ENCODE measurements around the gene ZNF184. TPM values are rescaled to one million over a fixed set of nuclear protein-coding genes. Genes with fewer than 3 reads are reported as not detected.

ZNF184 gene
- total RNA-seq, 1 experiment from 2014 or later: 10.2 TPM

DNA sequence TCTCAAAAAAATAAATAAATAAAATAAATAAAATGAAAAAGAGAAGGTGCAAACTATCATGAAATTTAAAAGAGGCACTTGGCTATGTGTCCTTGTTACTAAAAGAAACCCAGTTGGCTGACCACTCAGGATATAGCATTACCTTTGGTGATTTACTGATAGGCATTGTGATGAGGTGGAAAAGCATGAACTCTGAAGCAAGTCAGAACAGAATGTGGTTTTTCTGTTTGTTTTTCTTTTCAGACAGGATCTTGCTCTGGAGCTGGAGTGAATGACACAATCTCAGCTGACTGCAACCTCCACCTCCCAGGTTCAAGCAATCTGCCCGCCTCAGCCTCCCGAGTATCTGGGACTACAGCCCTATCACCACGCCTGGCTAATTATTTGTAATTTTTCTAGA, 31.9 kb downstream of the ZNF184 start:
- 0 out of 2 replicates have a peak, but pooled peaks cover 5% of the 10 kb centered on the region for H3K9me3 ChIP-seq (ENCODE audit: low read length)
- TF ChIP-seq, protein P1, sequence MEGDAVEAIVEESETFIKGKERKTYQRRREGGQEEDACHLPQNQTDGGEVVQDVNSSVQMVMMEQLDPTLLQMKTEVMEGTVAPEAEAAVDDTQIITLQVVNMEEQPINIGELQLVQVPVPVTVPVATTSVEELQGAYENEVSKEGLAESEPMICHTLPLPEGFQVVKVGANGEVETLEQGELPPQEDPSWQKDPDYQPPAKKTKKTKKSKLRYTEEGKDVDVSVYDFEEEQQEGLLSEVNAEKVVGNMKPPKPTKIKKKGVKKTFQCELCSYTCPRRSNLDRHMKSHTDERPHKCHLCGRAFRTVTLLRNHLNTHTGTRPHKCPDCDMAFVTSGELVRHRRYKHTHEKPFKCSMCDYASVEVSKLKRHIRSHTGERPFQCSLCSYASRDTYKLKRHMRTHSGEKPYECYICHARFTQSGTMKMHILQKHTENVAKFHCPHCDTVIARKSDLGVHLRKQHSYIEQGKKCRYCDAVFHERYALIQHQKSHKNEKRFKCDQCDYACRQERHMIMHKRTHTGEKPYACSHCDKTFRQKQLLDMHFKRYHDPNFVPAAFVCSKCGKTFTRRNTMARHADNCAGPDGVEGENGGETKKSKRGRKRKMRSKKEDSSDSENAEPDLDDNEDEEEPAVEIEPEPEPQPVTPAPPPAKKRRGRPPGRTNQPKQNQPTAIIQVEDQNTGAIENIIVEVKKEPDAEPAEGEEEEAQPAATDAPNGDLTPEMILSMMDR (conservative IDR thresholded peaks at IDR 0.05; ENCODE audit: low read depth, low read length): no peak
- no peak for TF ChIP-seq EZH2 (IDR thresholded peaks at IDR 0.05; ENCODE audit: low read length, unreplicated experiment)
- TF ChIP-seq EZH2phosphoT487 (IDR thresholded peaks at IDR 0.05; ENCODE audit: borderline replicate concordance, low read length): no peak
- BruUV-seq (replicated peaks): no TSS peak
- ATAC-seq (no peak), DNase-seq (no peak)
- H3K4me2 ChIP-seq (ENCODE audit: low read length): no peak overlapping the region
- H3K79me2 ChIP-seq (ENCODE audit: low read length): no peaks in the 10 kb centered on the region
- H3K9me2 ChIP-seq (replicated peaks; ENCODE audit: low read length): no peaks in the 10 kb centered on the region
- H3K4me3 ChIP-seq (ENCODE audit: low read length): no peak overlapping the region
- H3K4me1 ChIP-seq (ENCODE audit: insufficient read depth, low read length): no peaks in the 10 kb centered on the region
- H2AFZ ChIP-seq (ENCODE audit: low read length): no peak overlapping the region
- no peak overlapping the region for H3K9ac ChIP-seq (ENCODE audit: low read length)
- no peak overlapping the region for H3K27ac ChIP-seq (ENCODE audit: low read length)
- no peaks in the 10 kb centered on the region for H3K27me3 ChIP-seq (ENCODE audit: low read length)
- H4K20me1 ChIP-seq (ENCODE audit: low read length): no peaks in the 10 kb centered on the region
- POLR2A ChIA-PET (ENCODE audit: unreplicated experiment): no interaction called here
- intact Hi-C loops (cut with micrococcal nuclease): no loop called here
- H3F3A ChIP-seq (ENCODE audit: low read length, unreplicated experiment): no peaks in the 10 kb centered on the region
- peaks cover 2% of the 10 kb centered on the region; the same call in 1 of the 2 replicates for H3K36me3 ChIP-seq (ENCODE audit: low read depth, low read length)
- CTCF ChIA-PET: no interaction called here

DNA sequence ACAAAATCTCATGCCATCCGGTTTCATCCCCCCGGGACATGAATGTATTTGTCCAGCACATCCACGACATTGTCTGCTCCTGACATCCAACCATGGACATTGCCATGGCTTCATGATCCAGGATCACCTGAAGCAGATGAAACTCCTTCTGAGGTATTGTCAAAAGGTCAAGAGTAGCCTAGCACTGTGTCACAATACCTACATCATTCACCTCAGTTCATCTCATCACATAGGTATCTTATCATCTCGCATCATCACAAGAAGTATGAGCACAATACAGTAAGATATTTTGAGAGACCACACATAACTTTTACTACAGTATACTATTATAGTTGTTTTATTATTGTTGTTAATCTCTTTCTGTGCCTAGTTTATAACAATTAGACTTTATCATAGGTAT, 33.5 kb downstream of the ZNF184 start:
- Histone ChIP-seq H2AFZ (ENCODE audit: low read length) (no peak overlapping the region), H3K79me2 (ENCODE audit: low read length) (no peaks in the 10 kb centered on the region), H3K9me2 (replicated peaks; ENCODE audit: low read length) (no peaks in the 10 kb centered on the region), H3K4me2 (ENCODE audit: low read length) (no peak overlapping the region), H3K9ac (ENCODE audit: low read length) (no peak overlapping the region), H3K4me3 (ENCODE audit: low read length) (no peak overlapping the region), H3K4me1 (ENCODE audit: insufficient read depth, low read length) (no peaks in the 10 kb centered on the region), H3K9me3 (ENCODE audit: low read length) (0 out of 2 replicates have a peak, but pooled peaks cover under 1% of the 10 kb centered on the region), H4K20me1 (ENCODE audit: low read length) (no peaks in the 10 kb centered on the region), H3K27ac (ENCODE audit: low read length) (no peak overlapping the region), H3K36me3 (ENCODE audit: low read depth, low read length) (no peaks in the 10 kb centered on the region; the same call in 1 of the 2 replicates), H3K27me3 (ENCODE audit: low read length) (no peaks in the 10 kb centered on the region), H3F3A (ENCODE audit: low read length, unreplicated experiment) (no peaks in the 10 kb centered on the region)
- DNase-seq (no peak), ATAC-seq (no peak)
- intact Hi-C loops (cut with micrococcal nuclease): no loop called here
- ChIA-PET CTCF (no interaction called here), POLR2A (ENCODE audit: unreplicated experiment) (no interaction called here)
- BruUV-seq (replicated peaks): no TSS peak
- TF ChIP-seq EZH2 (IDR thresholded peaks at IDR 0.05; ENCODE audit: low read length, unreplicated experiment) (no peak), EZH2phosphoT487 (IDR thresholded peaks at IDR 0.05; ENCODE audit: borderline replicate concordance, low read length) (no peak)
- TF ChIP-seq, protein P1 (conservative IDR thresholded peaks at IDR 0.05; ENCODE audit: low read depth, low read length): no peak

DNA sequence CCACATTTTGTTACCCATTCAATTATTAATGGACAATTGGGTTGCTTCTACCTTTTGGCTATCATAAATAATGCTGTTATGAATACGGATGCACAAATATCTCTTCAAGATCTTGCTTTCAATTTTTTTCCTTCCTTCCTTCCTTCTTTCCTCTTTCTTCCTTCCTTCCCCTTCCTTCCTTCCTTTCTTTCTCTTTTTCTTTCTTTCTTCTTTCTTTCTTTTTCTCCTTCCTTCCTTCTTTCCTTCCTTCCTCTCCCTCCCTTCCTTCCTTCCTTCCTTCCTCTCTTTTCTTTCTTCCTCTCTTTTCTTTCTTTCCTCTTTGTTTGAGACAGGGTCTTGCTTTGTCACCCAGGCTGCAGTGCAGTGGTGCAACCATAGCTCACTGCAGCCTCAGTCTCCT, 39.2 kb downstream of the ZNF184 start:
- no peaks in the 10 kb centered on the region for H4K20me1 ChIP-seq (ENCODE audit: low read length)
- no peaks in the 10 kb centered on the region for H3K9me3 ChIP-seq (ENCODE audit: low read length)
- no peaks in the 10 kb centered on the region for H3K9me2 ChIP-seq (replicated peaks; ENCODE audit: low read length)
- H3K79me2 ChIP-seq (ENCODE audit: low read length): no peaks in the 10 kb centered on the region
- no peak overlapping the region for H2AFZ ChIP-seq (ENCODE audit: low read length)
- DNase-seq (no peak), ATAC-seq (no peak)
- intact Hi-C loops (cut with micrococcal nuclease): no loop called here
- no peak overlapping the region for H3K27ac ChIP-seq (ENCODE audit: low read length)
- BruUV-seq (replicated peaks): no TSS peak
- H3K36me3 ChIP-seq (ENCODE audit: low read depth, low read length): no peaks in the 10 kb centered on the region
- no peaks in the 10 kb centered on the region for H3K27me3 ChIP-seq (ENCODE audit: low read length)
- CTCF ChIA-PET: no interaction called here
- H3K4me2 ChIP-seq (ENCODE audit: low read length): no peak overlapping the region
- H3K9ac ChIP-seq (ENCODE audit: low read length): no peak overlapping the region
- no peaks in the 10 kb centered on the region for H3K4me1 ChIP-seq (ENCODE audit: insufficient read depth, low read length)
- POLR2A ChIA-PET (ENCODE audit: unreplicated experiment): no interaction called here
- no peak for TF ChIP-seq EZH2phosphoT487 (IDR thresholded peaks at IDR 0.05; ENCODE audit: borderline replicate concordance, low read length)
- TF ChIP-seq, protein P1 (conservative IDR thresholded peaks at IDR 0.05; ENCODE audit: low read depth, low read length): no peak
- no peak for TF ChIP-seq EZH2 (IDR thresholded peaks at IDR 0.05; ENCODE audit: low read length, unreplicated experiment)
- no peak overlapping the region for H3K4me3 ChIP-seq (ENCODE audit: low read length)
- H3F3A ChIP-seq (ENCODE audit: low read length, unreplicated experiment): no peaks in the 10 kb centered on the region
